SH-SY5Y (cell line): ENCODE measurements around the gene OR5K1.

Experiments used
- GATA2 ChIP-seq: IDR thresholded peaks from 2 replicates; pipeline ENCODE4 v1.6.1; 2011; ENCODE audit warnings: mild to moderate bottlenecking, low read depth, low read length
- GATA3 ChIP-seq: IDR thresholded peaks from 2 replicates; pipeline ENCODE4 v1.6.1; 2011; ENCODE audit warnings: low read depth, mild to moderate bottlenecking, low read length, moderate library complexity

DNA sequence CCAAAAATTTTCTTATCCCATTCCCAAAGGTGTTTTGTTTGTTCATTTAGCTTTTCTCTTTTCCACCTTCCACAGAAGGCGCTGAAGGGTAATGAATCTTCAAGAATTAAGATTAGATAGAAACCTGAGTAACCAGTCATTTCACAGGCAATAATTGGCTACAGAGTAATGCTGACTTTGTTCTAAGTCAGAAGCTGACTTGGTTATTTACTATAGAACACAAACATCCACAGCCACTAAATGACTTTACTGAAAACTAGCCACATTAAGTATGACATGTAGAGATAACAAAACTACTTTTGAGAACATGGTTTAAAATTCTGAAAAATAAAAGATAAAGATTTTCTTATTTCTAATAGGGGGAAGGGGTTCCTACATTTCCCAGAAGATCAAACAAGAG lies 51.9 kb downstream of the OR5K1 start:
- TF ChIP-seq GATA3, result no peak
- TF ChIP-seq GATA2, result no peak
